Stimulated activated CD8-positive, alpha-beta memory T cell treated with anti-CD3 and anti-CD28 coated beads, Interleukin-4, amount 100 ng/mL, for 24 hours (primary cell): ENCODE data around the gene TRIM10.
"Not testable (repeated sequence)": the region's sequence is repeated elsewhere in the genome, so short reads cannot be mapped to it uniquely, and the experiment has no call there.

Experiments used
- DNase-seq: peaks from one replicate; pipeline ENCODE4 v3.0.0-alpha.2; 2020; ENCODE audit warnings: low read depth

Gene TRIM10

DNA sequence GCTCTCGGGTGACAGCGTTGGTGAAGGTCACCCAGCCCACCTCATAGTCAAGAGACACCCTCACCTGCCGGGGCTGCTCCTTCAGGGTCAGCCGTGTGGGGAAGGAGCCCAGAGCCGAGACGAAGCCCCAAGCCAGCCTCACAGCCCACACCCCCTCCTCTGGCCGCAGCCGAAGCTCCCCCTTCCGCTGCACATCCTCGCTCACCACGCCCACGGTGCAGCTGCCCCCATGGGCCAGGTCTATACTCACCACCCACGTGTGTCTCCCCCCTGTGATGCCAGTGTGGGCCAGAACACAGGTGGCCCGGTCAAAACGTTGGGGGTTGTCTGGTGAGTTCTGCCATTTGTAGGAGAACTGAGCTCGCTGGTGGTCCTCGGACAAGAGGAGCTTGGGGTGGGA, 7.0 kb downstream of the TRIM10 start:
- no peak for DNase-seq

DNA sequence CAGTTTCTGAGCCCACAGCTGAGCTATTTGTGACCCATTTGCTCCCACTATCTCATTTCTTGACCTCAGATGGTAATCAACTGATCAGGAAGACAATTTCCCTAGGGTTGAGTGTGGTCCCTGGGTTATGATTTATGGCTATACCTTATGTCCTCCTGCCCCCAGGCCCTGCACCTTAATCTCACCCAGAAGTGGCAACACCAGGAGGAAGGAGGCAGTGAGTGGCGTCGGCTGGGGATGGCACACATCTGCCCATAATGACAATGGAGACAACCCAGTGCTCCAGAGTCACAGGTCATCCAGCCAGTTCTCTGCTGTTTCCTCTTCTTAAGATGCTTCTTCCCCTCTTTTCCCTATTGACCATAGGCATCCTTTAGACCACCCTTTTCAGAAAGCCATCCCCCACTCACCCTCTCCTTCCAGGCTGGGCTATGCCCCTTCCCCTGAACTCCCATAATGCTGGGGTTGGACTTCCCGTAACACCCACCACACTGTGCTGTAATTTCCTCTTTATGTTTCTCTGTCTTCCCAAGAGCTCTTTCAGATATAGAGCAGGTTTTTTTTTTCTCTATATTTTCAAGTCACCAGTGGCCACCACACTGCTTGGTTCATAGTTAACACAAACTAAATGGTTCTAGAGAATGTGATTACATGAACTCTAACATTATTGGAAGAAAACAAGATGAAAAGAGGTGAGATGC, 8.0 kb downstream of the TRIM10 start:
- no peak for DNase-seq

DNA sequence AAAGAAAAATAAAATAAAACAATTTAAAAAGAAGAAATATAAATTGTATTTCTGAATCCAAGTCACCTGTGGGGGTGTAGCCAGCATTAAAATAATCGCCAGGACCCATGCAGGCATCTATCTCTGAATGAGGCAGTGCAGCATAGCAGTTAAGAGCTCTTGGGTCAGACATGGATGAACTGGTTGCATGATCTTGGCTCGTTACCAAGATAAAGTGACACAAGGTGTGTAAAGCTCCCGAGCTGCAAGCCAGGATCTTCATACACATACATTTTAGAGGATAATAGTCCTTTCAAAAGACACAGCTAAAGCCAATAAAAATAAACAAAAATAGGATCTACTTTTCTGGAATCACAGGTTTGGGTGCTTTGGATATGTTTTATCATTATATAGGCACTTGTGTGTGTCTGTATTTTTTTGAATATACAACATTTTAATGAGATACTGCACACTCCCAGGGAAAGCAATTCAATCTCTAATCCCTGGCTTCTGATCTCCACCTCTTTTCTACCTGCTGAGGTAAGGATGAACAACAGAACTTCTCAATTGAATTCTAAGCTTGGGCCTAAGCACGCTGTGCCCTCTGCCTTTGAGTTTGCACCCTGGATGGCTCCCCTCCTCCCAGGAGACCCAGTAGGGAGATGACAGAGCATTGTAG, 8.9 kb downstream of the TRIM10 start:
- no peak for DNase-seq

DNA sequence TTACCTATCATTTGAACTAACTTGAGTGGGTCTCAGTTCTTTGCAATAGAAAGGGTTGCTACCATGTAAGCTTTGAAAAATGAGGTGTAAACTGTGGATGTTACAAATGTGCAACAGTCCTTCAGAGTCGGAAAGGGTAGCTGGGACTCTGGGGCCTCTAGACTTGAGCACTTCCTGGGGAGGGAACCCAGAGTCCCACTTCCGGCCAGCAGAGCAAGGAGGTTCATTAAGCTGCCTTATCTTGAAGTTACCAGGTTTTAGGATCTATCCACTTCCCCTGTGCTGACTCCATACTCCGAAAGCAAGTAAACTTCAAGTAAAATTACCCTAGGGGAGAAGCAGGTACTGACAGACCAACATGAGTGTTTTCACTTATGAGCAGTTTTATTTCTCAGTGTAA, 9.4 kb downstream of the TRIM10 start:
- DNase-seq = no peak

DNA sequence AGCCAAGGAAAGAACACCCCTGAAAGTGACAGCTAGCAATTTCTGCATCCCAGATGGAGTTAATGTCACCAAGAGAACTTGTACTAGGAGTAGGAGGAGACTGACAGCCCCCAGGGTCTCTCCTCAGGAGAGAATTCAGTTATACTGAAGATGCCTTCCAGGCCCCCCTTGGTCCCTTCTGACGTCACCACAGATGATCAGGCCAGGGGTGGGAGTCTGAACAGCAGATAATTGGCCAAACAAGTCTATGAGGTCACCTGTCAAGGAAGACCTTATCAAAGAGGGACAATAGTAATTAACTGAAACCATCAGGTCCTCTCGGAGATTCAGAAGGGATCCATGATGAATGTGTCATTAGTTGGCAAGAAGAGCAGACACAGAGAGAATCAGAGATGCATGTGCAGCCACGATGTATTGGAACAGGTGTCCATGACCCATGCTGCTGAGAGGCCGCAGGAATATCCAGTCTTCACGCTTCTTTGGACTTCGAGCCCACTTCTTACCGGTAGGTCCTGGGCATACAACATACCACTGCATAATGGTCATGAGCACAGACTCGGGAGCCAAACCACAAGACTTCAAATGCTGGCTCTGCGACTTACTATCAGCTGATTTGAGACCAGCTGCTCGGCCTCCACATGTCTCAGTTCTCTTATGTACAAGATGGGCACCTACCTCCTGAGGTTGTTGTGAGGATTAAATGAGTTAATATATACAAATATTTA, 10.2 kb downstream of the TRIM10 start:
- no peak for DNase-seq

DNA sequence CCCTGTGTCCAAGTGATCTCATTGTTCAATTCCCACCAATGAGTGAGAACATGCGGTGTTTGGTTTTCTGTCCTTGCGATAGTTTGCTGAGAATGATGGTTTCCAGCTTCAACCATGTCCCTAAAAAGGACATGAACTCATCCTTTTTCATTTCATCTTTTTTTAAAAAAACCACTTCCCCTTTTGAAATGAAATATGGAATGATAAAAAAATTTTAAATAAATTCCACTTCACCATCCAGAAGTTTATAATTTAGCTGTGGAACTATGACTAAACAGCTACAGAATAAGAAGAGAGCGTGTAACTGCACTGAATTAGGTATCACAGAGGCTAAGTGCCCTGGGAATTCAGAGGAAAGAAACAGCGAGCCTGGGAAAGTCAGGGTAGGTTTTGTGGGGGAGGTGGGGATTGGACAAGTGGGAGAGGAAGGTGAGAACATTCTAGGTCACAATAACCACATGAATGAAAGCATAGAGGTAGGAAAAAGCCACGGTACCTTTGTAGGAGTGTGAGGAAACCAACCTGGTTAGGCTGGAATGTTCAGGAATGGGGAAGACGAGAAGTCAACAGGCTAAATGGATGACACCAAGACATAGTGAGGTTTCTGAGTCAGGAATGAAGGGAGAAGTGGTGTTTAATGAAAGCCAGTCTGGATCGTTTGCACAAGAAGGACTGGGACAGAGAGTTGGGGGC, 11.0 kb downstream of the TRIM10 start:
- DNase-seq = no peak

DNA sequence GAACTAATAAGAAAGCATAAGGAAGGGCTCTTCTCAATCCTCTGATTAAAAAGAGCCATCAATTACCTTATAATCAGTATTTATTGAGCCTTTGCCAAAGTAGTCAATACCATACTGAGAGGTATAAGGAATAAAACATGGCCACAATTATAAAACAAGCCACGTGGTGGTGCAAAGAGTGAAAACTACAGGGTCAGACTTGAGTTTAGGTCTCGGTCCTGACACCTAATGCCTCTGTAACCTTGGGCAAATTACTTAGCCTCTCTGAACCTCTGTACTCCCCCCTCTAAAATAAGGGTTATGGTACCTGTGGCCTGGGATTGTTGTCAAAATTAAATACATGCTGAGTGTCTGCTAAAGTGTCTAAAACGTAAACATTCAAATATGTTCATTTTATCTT, 11.8 kb downstream of the TRIM10 start:
- no peak for DNase-seq

DNA sequence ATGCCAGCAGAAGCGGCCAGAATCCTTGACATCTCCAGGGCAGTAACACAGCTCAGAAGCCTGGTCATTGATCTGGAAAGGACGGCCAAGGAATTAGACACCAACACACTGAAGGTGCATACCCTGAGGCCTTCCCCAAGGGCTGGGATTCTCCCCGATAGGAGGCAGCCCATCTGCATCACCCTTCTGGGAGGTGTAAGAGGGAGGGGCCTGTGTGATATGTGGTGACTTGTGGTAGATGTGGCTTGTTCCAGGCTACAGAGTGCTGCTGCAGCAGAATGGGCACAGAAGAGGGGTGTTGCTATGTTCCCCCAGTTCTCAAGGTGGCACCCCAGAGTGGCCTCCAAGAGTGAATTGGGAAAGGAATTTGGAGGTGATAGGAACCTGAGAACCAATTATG, 13.9 kb downstream of the TRIM10 start:
- DNase-seq = no peak

DNA sequence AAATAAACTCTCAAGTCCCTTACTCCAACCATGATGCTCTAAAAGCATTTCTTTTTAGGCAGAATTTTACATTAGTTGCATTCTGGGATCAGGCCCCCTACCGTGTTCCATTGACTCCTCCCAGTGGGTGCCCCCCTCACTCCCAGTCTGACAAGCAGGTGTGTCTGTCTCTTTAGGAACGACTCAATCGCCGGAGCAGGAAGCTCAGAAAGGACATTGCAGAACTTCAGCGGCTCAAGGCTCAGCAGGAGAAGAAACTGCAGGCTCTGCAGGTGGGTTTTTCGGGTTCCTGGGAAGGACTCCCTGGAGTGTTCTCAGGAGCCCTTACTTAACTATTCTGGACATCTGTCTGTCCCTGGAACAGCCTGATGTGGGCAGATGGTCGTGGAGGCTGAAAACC, 15.2 kb downstream of the TRIM10 start:
- no peak for DNase-seq

DNA sequence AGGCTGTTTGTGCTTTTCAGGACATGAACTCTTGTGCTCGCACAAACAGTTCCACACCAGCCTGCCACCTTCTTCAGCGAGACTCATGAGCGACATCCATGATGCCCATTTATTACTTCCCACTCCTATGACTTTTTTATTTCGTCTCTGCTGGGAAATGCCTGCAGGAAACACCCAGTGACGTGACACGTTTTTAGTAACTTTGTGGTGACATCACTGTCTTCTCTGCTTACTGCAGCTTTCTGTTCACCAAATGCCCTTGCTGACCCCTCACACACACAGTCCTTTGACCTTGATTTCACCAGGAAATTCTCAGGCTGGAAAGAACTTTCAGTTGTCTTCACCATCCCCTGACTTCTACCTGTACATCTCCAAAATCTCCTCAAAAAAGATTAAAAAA, 16.2 kb downstream of the TRIM10 start:
- no peak for DNase-seq

DNA sequence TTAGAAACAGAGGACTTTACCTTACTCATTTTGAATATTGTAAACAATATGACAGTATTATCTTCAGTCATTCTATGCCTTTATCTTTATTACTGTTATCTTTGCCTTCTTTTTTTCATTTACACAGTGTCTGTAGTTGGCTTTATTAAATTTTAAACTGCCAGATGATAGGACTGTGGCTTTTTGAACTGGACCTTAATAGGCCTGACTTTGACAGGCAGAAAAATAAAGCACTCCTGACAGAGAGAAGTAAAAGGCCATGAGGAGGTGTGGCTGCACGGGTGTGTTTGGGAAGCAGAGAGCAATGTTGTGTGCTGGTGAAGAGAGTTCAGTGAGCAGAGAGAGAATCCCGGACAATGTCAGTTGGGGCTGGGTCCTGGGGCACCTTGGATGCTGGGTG, 17.2 kb downstream of the TRIM10 start:
- DNase-seq = no peak

DNA sequence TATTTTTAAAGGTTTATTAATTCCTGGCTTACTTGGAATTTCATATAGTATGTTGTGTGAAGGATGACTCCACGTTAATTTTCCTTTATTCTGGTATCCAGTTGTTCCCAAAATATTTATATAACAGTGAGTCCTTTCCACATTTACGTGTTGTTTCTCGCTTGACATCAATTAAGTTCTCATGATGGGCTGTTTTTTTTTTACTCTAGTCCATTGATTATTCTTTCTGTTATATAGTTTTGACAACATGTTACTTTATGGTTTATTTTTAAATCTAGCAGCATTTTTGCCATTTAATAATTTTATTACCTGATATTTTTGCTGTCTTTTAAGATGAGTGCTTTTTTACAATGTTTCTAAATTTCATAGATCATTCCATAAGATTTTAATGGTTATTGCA, 18.3 kb downstream of the TRIM10 start:
- DNase-seq = no peak

DNA sequence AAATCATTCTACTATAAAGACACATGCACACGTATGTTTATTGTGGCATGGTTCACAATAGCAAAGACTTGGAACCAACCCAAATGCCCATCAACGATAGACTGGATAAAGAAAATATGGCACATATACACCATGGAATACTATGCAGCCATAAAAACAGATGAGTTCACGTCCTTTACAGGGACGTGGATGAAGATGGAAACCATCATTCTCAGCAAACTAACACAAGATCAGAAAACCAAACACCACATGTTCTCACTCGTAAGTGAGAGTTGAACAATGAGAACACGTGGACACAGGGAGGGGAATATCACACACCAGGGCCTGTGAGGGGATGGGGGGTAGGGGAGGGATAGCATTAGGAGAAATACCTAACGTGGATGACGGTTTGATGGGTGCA, 20.8 kb downstream of the TRIM10 start:
- DNase-seq = not testable (repeated sequence)

DNA sequence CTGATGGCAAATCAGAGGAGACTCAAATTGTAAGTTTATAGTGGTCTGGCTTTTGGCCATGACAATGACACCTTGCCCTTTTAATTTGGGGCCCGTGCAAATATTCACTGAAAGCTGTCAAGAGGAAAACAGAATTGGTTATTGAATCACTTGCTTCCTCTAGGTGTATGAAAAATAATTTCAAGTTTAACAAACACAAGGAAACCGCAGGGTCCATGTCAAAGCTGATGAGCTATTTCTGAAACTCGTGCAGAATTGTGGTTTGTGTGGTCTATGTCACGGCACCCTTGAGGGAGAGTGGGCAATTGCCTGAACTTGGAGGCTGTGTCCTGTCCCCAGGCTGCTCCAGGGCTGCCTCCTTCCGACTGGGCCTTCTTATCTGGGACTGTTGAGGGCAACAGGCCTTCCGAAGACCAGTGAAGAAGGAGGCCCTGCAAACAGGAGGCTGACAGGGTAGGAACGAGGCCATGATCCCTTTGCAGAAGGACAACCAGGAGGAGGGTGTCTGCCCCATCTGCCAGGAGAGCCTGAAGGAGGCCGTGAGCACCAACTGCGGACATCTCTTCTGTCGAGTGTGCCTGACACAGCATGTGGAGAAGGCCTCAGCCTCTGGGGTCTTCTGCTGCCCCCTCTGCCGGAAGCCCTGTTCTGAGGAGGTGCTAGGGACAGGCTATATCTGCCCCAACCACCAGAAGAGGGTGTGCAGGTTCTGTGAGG, 24.3 kb downstream of the TRIM10 start:
- DNase-seq = no peak

DNA sequence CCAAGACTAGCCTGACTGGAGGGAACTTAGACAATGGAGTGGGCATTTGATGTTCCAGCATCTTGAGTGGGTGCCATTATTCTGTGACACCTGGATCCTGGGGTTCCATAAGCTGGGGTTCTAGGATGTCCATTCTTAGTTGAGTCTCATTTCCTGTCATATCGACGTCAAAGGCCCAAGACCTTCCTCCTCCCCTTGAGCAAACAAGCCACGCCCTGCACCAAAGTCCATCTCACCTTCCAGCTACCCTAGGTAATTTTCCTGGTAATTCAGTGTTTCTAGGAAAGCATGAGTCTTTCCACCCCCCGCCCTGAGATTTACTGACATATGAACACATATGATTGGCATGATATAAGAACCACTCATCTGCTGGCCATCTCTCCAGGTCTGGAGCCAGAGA, 25.3 kb downstream of the TRIM10 start, which contains the start of gene TRIM40:
Gene TRIM40 (plus strand): TSS at position 384 of the 400 bp plus-strand sequence. CDS start 897 bp downstream, outside the sequence.
- no peak for DNase-seq

DNA sequence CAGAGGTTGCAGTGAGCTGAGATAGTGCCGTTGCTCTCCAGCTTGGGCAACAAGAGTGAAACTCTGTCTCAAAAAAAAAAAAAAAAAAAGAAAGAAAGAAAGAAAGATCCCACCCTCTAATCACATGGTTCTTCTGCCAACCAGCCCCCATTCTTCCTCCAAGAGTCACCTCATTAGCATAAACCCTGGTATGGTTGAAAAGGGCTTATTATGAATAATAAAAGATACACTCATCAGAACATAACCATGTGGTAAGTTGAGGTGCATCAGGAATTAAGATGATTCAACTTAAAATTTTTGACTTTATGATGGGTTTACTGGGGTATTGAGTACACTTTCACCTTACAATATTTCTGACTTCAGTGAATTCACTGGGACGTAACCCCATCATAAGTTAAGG, 25.9 kb downstream of the TRIM10 start:
- no peak for DNase-seq

DNA sequence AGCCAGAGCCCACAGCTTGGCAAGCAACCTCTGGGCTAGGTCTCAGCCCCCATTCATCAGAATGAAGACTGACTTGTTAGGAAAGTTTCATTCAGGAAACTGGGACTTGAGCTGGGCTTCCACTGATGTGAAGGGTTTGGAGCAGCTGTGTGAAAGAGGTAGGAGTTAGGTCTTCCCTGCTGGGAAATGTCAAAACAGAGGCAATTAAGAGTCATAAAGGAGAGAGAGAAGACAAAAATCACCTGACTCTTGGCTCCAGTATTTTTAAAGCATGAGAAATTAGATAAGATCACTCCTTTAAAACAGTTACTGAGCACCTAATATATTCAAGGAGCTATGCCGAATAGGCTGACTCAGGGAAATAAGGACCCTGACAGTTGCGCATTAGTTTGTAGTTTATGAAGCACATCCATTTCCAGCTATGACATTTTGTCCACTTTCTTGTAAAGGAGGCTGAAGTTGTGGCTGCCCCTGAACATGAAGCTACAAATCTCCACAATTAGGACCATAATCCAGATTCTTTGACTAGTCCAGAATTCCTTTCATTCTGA, 29.0 kb downstream of the TRIM10 start:
- no peak for DNase-seq

DNA sequence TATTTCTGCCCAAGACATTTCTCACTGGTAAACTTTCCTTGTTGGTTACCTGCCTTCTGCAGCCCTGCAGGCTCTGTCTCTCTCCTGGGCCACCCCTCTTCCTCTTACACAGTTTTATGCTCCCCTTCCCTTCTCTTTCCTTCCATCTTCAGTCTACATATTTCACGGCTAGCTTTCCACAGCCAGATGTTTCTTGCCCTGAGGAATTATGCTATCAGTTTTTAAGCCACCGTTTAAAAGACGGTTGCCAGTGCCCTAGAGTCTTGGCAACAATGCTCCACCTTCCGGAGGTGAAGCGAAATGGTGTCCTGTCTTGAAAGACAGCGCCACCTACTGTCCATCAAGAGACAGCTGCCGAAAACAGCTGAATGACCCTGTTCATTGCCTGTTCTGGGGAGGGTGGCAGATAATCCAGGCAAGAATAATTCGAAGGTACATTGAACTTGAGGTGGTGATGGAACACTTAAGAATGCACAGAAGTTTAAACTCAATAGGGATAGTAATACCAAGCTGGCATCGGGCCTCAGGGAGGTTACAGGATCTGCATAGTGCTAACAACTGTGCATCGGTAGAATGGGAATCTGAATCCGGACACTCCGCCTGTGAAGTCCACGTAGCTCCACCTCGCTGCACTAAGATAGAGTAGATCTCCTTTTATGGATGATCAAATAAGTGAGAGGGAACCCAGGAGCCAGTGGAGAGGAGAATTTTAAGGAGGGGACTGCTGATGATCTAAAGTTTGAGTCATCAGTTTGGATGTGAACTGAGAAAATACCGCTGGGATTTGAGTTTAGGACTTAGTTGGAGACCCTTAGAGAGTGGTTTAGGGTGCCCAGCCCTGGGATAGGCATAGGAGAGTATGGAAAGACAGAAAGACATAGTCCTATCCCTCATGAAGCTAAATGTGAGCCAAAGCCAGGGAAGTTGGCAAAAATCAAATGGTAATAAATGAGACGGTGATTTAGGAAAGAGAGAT, 29.8 kb downstream of the TRIM10 start:
- peak; percentile 39 for DNase-seq

DNA sequence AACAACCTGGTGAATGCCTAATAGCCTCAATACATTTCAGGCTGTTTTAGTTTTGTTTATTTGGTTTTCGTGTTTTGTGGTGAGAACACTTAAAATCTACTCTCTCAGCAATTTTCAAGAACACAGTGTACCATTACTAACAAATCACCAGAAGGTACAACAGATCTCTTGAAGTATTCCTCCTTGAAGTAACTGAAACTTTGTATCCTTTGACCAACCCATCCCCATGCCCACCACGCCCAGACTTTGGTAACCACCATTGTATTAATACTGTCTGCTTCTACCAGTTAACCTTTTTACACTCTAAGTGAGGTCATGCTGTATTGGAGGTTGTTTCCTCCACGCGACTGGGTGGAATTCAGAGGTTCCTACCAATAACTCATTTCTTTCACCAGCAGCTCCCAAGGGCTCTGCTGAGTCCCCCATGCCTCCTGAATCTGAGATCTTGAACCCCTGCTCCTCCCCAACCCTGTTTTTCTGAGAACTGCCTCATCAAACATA, 30.8 kb downstream of the TRIM10 start:
- DNase-seq = no peak
